Fibroblast of the conjunctiva (primary cell): ENCODE data around the gene SEC61B.
"Not testable (repeated sequence)": the region's sequence is repeated elsewhere in the genome, so short reads cannot be mapped to it uniquely, and the experiment has no call there.

Experiments
- DNase-seq: peaks from one replicate; pipeline ENCODE4 v3.0.0-alpha.2; 2010; ENCODE audit warnings: low read depth

The SEC61B gene

GRCh38 chr9:99237849-99238248 is 15.8 kb downstream of the SEC61B start:
- not testable (repeated sequence) for DNase-seq

- DNase-seq, result no peak
Observed at GRCh38 chr9:99238331-99238730, 16.2 kb downstream of the SEC61B start.

- DNase-seq, result no peak
Observed at GRCh38 chr9:99239341-99240060, 17.4 kb downstream of the SEC61B start.

GRCh38 chr9:99241106-99241505 is 19.0 kb downstream of the SEC61B start:
- DNase-seq, result no peak

- no peak for DNase-seq
Observed at GRCh38 chr9:99244344-99245260, 22.5 kb downstream of the SEC61B start.

GRCh38 chr9:99249619-99250018 is 27.5 kb downstream of the SEC61B start:
- no peak for DNase-seq

- DNase-seq, result no peak
Observed at GRCh38 chr9:99251157-99251556, 29.1 kb downstream of the SEC61B start.

- no peak for DNase-seq
Observed at GRCh38 chr9:99253134-99253533, 31.1 kb downstream of the SEC61B start.

GRCh38 chr9:99253772-99254431 is 31.8 kb downstream of the SEC61B start:
- no peak for DNase-seq

GRCh38 chr9:99255651-99256050 is 33.6 kb downstream of the SEC61B start:
- DNase-seq, result no peak

- no peak for DNase-seq
Observed at GRCh38 chr9:99257723-99258389, 35.8 kb downstream of the SEC61B start.

GRCh38 chr9:99259231-99259918 is 37.3 kb downstream of the SEC61B start:
- no peak for DNase-seq

GRCh38 chr9:99261923-99262322 is 39.8 kb downstream of the SEC61B start:
- DNase-seq, result no peak

- no peak for DNase-seq
Observed at GRCh38 chr9:99262949-99263418, 40.9 kb downstream of the SEC61B start.

- DNase-seq, result no peak
Observed at GRCh38 chr9:99264070-99264680, 42.1 kb downstream of the SEC61B start.

GRCh38 chr9:99265691-99266090 is 43.6 kb downstream of the SEC61B start:
- no peak for DNase-seq

- DNase-seq, result peak; percentile 44
Observed at GRCh38 chr9:99266255-99267023, 44.4 kb downstream of the SEC61B start.

GRCh38 chr9:99269416-99269815 is 47.3 kb downstream of the SEC61B start:
- DNase-seq, result no peak

GRCh38 chr9:99270491-99270890 is 48.4 kb downstream of the SEC61B start:
- DNase-seq, result no peak

GRCh38 chr9:99272836-99273235 is 50.8 kb downstream of the SEC61B start:
- no peak for DNase-seq
